Measurements from ENCODE around the gene GRIP2. TPM values are rescaled to one million over a fixed set of nuclear protein-coding genes. Genes with fewer than 3 reads are reported as not detected.

The GRIP2 gene
- total RNA-seq, 8 experiments from 2014 or later = 3.1 to 25.1 (median 4.6) TPM

GRCh38 chr3:14505001-14505802 is 34.9 kb downstream of the GRIP2 start:
- no peak overlapping the region for H3K27ac ChIP-seq
- in situ Hi-C loops (cut with MboI; ENCODE audit: low pct_unique_long_range_greater_than_20kb in 2 of 9, low sequenced_read_pairs in 9 of 9, unreplicated experiment in 9 of 9) = loop anchor here in 4 of 9 experiments (25.0 kb wide), 2 partner anchors 382 to 407 kb away; no protein-coding TSS in a partner anchor
- 0 to 81% methylated on average over 1 to 6 of the region's 22 CpGs; no CpG with 5 or more reads in 8 of the 10 experiments for WGBS, 10 experiments
- no peak for ATAC-seq (replicated peaks in 6 of 8)
- peaks cover 2 to 4% of the 10 kb centered on the region in 2 donors for H3K4me1 ChIP-seq (replicated peaks in 1 of 2)
- H3K4me3 ChIP-seq = no peak overlapping the region

DNA sequence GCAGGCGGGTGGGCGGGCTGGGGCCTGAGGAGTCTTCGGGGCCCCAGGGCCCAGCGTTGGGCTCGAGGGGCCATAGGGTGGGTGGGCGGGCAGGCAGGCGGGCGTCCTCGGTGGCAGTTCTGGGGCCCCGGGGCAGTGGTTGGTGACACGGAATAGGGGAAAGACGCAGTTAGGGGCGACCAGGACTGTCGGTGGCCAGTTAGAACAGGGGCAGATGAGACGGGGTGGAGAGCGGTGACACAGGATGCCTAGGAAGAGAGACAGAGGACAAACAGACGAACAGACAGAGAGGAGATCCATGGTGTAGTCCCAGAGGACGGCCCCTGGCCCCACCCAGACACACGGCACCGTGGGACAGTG is 36.5 kb downstream of the GRIP2 start:
- ATAC-seq (replicated peaks in 6 of 8) = no peak
- Histone ChIP-seq H3K27ac (no peak overlapping the region), H3K4me3 (no peak overlapping the region), H3K4me1 (replicated peaks in 1 of 2) (no peaks in the 10 kb centered on the region)
- 10 to 79% methylated on average over 2 to 3 of the region's 20 CpGs; no CpG with 5 or more reads in 8 of the 10 experiments for WGBS, 10 experiments
- in situ Hi-C loops (cut with MboI; ENCODE audit: low pct_unique_long_range_greater_than_20kb in 2 of 9, low sequenced_read_pairs in 9 of 9, unreplicated experiment in 9 of 9) = loop anchor here in 4 of 9 experiments (25.0 kb wide), 2 partner anchors 384 to 409 kb away; no protein-coding TSS in a partner anchor

GRCh38 chr3:14503033-14503705 is 37.0 kb downstream of the GRIP2 start:
- 72 to 100% (median 96%) methylated on average over 1 to 6 of the region's 12 CpGs; no CpG with 5 or more reads in 2 of the 10 experiments for WGBS, 10 experiments
- H3K4me1 ChIP-seq (replicated peaks in 1 of 2) = no peaks in the 10 kb centered on the region
- in situ Hi-C loops (cut with MboI; ENCODE audit: low pct_unique_long_range_greater_than_20kb in 2 of 9, low sequenced_read_pairs in 9 of 9, unreplicated experiment in 9 of 9) = loop anchor here in 4 of 9 experiments (25.0 kb wide), 2 partner anchors 384 to 409 kb away; no protein-coding TSS in a partner anchor
- no peak for ATAC-seq (replicated peaks in 6 of 8)
- H3K27ac ChIP-seq = no peak overlapping the region
- no peak overlapping the region for H3K4me3 ChIP-seq

DNA sequence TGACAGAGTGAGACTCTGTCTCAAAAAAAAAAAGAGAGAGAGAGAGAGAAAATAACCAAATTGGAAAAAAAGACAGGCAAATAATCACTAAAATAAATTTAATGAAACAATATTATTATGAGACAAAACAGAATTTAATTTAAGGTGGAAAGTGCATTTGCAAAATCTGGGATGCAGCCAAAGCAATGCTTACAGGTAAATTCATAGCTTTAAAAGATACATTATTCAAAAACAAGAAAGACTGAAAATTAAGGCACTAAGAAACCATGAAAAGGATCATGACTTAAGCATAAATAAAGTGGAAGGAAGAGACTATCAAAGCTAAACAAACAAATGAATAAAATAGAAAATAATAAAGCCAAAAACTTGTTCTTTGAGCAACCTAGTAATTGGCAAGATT is 37.7 kb downstream of the GRIP2 start:
- no peak for ATAC-seq (replicated peaks in 6 of 8)
- Histone ChIP-seq H3K4me1 (replicated peaks in 1 of 2) (no peaks in the 10 kb centered on the region), H3K27ac (no peak overlapping the region), H3K4me3 (no peak overlapping the region)
- in situ Hi-C loops (cut with MboI; ENCODE audit: low pct_unique_long_range_greater_than_20kb in 2 of 9, low sequenced_read_pairs in 9 of 9, unreplicated experiment in 9 of 9) = loop anchor here in 4 of 9 experiments (25.0 kb wide), 2 partner anchors 385 to 410 kb away; no protein-coding TSS in a partner anchor

DNA sequence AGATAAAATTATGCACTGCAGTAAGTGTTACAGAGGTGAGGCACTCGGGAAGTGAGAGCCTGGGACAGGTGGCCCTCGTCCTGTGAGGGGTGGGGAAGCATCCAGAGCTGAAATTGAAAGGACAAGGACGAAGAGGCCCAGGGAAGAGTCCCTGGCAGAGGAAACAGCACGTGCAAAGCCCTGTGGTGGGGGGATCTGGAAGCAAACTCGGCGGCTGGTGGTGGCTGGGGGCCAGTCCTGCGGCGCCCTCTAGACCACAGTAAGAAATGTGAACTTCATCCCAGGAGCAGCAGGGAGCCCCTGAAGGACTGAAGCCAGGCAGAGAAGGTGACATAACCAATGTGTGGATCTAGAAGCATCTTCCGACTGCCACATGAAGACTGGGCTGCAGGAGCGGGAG is 42.8 kb downstream of the GRIP2 start:
- no peaks in the 10 kb centered on the region for H3K4me1 ChIP-seq (replicated peaks in 1 of 2)
- no peak for ATAC-seq (replicated peaks in 6 of 8)
- no peak overlapping the region for H3K4me3 ChIP-seq
- in situ Hi-C loops (cut with MboI; ENCODE audit: low pct_unique_long_range_greater_than_20kb in 2 of 9, low sequenced_read_pairs in 9 of 9, unreplicated experiment in 9 of 9) = loop anchor here in 1 of 9 experiments (25.0 kb wide), 1 partner anchor 415 kb away; no protein-coding TSS in a partner anchor
- 37 to 100% (median 54%) methylated on average over 1 to 7 of the region's 10 CpGs; no CpG with 5 or more reads in 4 of the 10 experiments for WGBS, 10 experiments
- no peak overlapping the region for H3K27ac ChIP-seq

GRCh38 chr3:14496351-14496750 is 43.8 kb downstream of the GRIP2 start:
- ATAC-seq (replicated peaks in 6 of 8) = no peak
- H3K4me1 ChIP-seq (replicated peaks in 1 of 2) = no peaks in the 10 kb centered on the region
- in situ Hi-C loops (cut with MboI; ENCODE audit: low pct_unique_long_range_greater_than_20kb in 2 of 9, low sequenced_read_pairs in 9 of 9, unreplicated experiment in 9 of 9) = loop anchor here in 1 of 9 experiments (25.0 kb wide), 1 partner anchor 416 kb away; no protein-coding TSS in a partner anchor
- H3K4me3 ChIP-seq = no peak overlapping the region
- 61 to 100% (median 90%) methylated on average over 1 to 6 of the region's 9 CpGs; no CpG with 5 or more reads in 4 of the 10 experiments for WGBS, 10 experiments
- no peak overlapping the region for H3K27ac ChIP-seq

GRCh38 chr3:14494973-14495300 is 45.2 kb downstream of the GRIP2 start:
- in situ Hi-C loops (cut with MboI; ENCODE audit: low pct_unique_long_range_greater_than_20kb in 2 of 9, low sequenced_read_pairs in 9 of 9, unreplicated experiment in 9 of 9) = loop anchor here in 1 of 9 experiments (25.0 kb wide), 1 partner anchor 417 kb away; no protein-coding TSS in a partner anchor
- no CpG with 5 or more reads among the region's 5 CpGs for WGBS, 10 experiments
- ATAC-seq (replicated peaks in 6 of 8) = no peak
- H3K4me3 ChIP-seq = no peak overlapping the region
- H3K27ac ChIP-seq = no peak overlapping the region
- no peaks in the 10 kb centered on the region for H3K4me1 ChIP-seq (replicated peaks in 1 of 2)

GRCh38 chr3:14494279-14494972 is 45.7 kb downstream of the GRIP2 start:
- ATAC-seq (replicated peaks in 6 of 8) = no peak
- in situ Hi-C loops (cut with MboI; ENCODE audit: low pct_unique_long_range_greater_than_20kb in 2 of 9, low sequenced_read_pairs in 9 of 9, unreplicated experiment in 9 of 9) = loop anchor here in 1 of 9 experiments (25.0 kb wide), 1 partner anchor 418 kb away; no protein-coding TSS in a partner anchor
- no peaks in the 10 kb centered on the region for H3K4me1 ChIP-seq (replicated peaks in 1 of 2)
- 82 to 100% (median 91%) methylated on average over 1 to 6 of the region's 17 CpGs; no CpG with 5 or more reads in 2 of the 10 experiments for whole genome bisulfite sequencing, 10 experiments
- H3K4me3 ChIP-seq = no peak overlapping the region
- no peak overlapping the region for H3K27ac ChIP-seq

DNA sequence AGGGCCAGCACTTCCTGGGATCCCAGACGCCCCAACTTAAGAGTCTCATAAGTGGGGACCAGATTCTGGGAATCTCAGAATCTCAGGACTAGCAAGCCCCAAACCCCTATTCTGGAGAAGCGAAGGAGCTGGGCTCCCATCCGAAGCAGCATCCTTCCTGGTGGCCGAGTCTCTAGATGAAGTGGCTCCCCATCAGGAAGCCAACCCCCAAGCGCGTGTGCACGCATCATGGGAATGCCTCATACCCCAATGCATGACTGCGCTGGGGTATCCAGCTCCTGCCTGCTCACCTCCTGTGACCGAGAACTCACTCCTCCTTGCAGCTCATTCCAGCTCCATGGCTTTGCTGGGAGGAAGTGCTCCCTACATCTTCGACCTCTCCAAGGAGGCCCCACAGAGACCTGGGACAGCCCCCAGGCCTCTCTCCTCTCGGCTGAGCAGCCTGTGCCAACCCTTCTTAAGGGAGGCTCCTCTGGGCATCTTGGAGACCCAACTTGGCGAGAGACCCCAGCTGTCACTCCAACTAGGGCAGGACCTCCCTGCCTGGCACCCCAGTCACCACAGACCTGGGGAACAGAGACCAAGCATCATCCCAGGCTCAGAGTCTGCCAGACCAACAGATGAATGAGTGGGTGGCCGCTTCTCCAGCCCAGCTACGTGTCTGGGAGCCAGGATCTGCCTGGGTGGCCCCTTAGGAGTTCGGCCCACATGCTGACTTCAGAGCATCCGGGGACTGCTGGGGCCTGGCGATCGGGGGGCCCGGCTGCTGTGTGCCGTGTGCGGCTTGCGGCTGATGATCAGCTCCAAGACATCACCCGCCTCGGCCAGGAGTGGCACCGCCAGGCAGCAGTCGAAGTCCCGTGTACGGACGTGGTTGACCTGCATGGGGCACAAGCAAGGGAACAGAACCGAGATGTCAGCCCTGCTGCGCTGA is 46.9 kb downstream of the GRIP2 start:
- in situ Hi-C loops (cut with MboI; ENCODE audit: low pct_unique_long_range_greater_than_20kb in 2 of 9, low sequenced_read_pairs in 9 of 9, unreplicated experiment in 9 of 9) = loop anchor here in 1 of 9 experiments (25.0 kb wide), 1 partner anchor 419 kb away; no protein-coding TSS in a partner anchor
- Histone ChIP-seq H3K4me1 (replicated peaks in 1 of 2) (no peaks in the 10 kb centered on the region), H3K27ac (no peak overlapping the region), H3K4me3 (no peak overlapping the region)
- ATAC-seq (replicated peaks in 6 of 8) = no peak
- 20 to 100% (median 92%) methylated on average over 1 to 8 of the region's 31 CpGs; no CpG with 5 or more reads in 3 of the 10 experiments for WGBS, 10 experiments

- in situ Hi-C loops (cut with MboI; ENCODE audit: low pct_unique_long_range_greater_than_20kb in 2 of 9, low sequenced_read_pairs in 9 of 9, unreplicated experiment in 9 of 9) = loop anchor here in 1 of 9 experiments (25.0 kb wide), 1 partner anchor 421 kb away; no protein-coding TSS in a partner anchor
- Histone ChIP-seq H3K4me3 (no peak overlapping the region), H3K27ac (no peak overlapping the region), H3K4me1 (replicated peaks in 1 of 2) (no peaks in the 10 kb centered on the region)
- no peak for ATAC-seq (replicated peaks in 6 of 8)
- WGBS, 10 experiments = 50 to 100% (median 84%) methylated on average over 1 to 8 of the region's 17 CpGs; no CpG with 5 or more reads in 3 of the 10 experiments
Observed at GRCh38 chr3:14491396-14492190, 48.5 kb downstream of the GRIP2 start.

- in situ Hi-C loops (cut with MboI; ENCODE audit: low pct_unique_long_range_greater_than_20kb in 2 of 9, low sequenced_read_pairs in 9 of 9, unreplicated experiment in 9 of 9) = loop anchor here in 1 of 9 experiments (25.0 kb wide), 1 partner anchor 421 kb away; no protein-coding TSS in a partner anchor
- no peak overlapping the region for H3K27ac ChIP-seq
- no peak for ATAC-seq (replicated peaks in 6 of 8)
- 80 to 100% (median 94%) methylated on average over 1 to 2 of the region's 2 CpGs; no CpG with 5 or more reads in 3 of the 10 experiments for WGBS, 10 experiments
- no peaks in the 10 kb centered on the region for H3K4me1 ChIP-seq (replicated peaks in 1 of 2)
- H3K4me3 ChIP-seq = no peak overlapping the region
Observed at GRCh38 chr3:14490831-14491230, 49.3 kb downstream of the GRIP2 start.
